Measurements from ENCODE around the gene TMEM119.
"Not testable (repeated sequence)": the region's sequence is repeated elsewhere in the genome, so short reads cannot be mapped to it uniquely, and the experiment has no call there.

The TMEM119 gene

DNA sequence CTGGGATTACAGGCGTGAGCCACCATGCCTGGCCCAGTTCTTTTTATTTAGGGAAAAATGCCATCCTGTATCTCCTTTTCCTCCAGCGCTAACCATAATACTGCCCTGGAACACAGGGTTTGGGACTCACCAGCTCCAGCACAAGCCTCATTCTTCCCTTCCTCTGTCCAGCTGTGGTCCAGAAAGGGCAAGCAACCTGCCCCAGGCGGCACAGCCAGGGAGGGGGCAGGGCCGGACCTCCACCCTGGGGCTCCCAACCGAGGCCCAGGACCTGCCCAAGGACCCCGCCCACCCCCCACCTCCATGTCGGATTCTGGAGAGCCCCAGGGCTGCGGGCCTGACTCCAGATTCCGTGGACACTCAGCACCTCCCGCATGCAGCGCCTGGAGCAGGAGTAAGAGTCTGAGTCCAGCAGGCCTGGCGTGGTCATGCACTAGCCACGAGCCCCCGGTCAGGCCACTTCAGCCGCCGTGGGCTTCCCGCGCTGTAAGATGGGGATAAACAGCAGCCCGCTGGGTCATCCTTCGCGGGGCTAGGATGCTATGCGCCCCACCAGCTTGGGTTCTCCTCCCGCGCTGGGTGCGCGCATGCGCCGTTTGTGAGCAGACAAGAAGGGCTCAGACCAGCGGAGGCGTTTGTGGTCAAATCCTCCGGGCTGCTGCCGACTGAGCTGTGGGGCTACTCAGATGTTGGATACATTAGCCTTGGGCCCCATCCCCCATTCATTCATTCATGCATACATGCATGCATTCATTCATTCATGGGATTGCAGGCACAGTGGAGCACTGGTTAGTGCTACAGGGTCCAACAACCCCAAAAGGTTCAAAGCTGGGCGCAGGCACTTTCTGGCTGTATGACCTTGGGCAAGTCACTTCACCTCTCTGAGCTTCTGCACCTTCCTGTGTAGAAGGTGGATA lies 16.3 kb downstream of the TMEM119 start:
- no peak for DNase-seq

DNA sequence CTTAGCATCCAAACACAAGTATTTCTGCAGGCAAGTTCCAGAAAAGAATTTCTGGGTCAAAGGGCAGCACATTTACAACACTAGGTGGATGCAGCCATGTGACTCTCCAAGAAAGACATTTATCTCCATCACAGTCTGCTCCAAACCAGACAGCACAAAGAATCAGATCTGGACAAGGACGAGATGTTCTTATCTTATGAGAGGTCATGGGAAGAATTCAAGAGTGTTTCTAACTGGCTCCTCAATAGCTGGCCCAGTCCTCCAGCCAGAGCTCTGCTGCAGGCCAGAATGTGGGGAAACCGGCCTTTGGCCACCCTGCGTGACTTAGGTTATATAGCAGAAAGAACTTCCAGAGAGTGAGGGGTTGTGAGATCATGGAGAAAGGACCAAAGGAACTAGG lies 17.4 kb downstream of the TMEM119 start:
- no peak for DNase-seq

DNA sequence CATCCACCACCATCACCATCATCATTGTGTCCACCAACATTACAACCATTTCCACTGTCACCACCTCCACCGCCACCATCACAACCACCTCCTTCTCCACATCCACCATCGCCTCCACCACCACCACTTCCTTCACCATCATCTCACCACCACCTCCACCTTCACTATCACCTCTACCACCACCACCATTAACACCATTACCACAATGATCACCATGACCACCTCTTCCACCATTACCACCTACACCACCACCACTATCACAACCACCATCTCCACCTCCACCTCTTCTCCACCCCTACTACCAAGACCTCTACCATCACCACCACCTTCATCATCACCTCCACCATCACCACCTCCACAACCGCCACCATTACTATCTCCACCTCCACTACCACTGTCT lies 19.1 kb downstream of the TMEM119 start:
- no peak for DNase-seq

DNA sequence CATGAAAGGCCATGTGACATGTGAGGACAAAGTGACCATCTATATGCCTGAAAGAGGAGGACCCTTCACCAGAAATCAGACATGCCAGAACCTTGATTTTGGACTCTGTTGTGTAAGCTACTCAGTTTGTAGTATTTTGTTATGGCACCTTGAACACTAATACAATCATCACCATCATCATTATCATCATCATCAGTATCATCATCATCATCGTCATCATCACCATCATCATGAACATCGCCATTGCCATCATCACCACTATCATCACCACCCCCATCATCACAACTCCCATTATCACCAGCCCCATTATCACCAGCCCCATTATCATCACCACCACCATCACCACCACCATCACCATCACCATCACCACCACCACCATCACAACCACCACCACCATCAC lies 19.6 kb downstream of the TMEM119 start:
- no peak for DNase-seq

DNA sequence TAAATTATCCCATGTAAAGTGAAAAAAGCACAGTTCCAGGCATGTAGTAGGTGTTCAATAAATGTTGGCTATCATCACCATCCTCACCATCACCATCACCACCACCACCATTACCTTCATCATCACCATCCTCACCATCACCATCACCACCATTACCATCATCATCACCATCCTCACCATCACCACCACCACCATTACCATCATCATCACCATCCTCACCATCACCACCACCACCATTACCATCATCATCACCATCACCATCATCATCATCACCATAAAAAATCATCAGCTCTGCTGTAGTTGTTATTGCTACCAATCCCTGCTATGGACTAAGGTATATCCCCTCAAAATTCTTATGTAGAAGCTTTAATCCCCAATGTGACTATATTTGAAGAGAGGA lies 20.4 kb downstream of the TMEM119 start:
- no peak for DNase-seq

DNA sequence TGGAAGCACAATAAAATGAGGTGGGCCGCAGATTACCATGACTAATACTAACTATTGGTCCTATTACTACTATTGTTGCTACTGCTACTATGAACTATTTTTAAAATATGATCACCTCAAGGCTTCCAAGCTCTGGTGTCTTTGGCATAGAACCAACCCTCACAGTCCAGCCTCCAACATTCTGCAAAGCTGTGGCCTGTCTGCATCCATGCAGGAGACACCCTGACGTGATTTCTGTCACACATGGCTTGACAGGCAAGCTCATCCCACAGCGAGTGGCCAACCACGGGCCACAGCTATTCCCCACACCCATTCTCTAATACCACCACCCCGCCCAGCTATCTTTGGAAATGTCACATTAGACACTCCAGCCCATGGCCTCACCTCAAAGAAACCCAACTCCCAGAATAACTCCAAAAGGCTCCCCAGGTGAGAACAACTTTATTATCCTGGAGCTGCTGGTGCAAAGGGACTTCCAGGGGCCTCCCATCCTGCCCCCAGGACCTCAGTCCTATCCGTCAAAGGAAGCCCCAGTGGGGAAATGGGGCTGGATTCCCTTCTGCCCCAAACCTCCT lies 21.1 kb downstream of the TMEM119 start:
- no peak for DNase-seq

DNA sequence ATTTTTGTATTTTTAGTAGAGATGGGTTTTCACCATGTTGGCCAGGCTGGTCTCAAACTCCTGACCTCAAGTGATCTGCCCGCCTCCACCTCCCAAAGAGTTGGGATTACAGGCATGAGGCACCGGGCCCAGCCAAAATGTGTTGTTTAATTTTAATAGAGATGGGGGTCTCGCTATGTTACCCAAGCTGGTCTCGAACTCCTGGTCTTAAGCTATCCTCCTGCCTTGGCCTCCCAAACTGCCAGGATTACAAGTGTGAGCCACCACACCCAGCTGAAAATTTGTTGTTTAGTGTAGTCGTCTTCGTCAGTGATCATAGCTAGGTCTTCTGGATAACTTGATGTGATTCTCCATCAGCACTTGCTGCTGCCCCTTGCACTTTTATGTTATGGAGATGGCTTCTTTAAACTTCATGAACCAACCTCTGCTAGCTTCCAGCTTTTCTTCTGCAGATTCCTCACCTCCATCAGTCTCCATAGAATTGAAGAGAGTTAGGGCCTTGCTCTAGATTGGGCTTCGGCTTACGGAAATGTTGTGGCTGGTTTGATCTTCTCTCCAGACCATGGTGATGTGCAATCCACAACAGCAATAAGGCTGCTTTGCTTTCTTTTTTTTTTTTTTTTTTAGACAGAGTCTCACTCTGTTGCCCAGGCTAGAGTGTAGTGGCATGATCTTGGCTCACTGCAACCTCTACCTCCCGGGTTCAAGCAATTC lies 22.5 kb downstream of the TMEM119 start:
- no peak for DNase-seq

DNA sequence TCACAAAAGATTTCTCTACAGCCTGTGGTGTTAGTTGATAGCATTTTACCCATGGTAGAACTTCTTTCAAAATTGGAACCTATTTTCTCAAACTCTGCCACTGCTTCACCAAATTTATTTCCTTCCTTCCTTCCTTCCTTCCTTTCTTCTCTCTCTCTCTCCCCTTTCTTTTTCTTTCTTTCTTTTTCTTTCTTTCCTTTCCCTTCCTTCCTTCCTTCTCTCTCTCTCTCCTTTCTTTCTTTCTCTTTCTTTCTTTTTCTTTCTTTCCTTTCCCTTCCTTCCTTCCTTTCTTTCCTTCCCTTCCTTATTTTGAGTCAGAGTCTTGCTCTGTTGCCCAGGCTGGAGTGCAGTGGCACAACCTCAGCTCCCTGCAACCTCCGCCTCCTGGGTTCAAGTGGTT lies 23.6 kb downstream of the TMEM119 start:
- not testable (repeated sequence) for DNase-seq

DNA sequence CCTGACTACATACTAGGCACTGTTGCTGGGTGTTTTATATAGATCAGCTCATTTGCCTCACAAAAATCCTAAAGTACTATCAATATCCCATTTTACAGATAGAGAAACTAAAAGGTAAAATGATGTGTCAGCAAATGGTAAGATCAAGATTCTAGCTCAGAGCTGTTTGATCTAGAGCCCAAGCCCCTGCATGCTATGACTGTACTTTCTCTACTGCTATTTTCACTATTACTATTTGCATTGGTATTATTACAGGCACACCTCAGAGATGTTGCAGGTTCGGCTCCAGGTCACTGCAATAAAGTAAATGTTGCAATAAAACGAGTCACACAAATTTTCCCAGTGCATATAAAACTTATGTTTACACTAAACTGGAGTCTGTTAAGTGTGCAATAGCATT lies 24.6 kb downstream of the TMEM119 start:
- DNase-seq = no peak

DNA sequence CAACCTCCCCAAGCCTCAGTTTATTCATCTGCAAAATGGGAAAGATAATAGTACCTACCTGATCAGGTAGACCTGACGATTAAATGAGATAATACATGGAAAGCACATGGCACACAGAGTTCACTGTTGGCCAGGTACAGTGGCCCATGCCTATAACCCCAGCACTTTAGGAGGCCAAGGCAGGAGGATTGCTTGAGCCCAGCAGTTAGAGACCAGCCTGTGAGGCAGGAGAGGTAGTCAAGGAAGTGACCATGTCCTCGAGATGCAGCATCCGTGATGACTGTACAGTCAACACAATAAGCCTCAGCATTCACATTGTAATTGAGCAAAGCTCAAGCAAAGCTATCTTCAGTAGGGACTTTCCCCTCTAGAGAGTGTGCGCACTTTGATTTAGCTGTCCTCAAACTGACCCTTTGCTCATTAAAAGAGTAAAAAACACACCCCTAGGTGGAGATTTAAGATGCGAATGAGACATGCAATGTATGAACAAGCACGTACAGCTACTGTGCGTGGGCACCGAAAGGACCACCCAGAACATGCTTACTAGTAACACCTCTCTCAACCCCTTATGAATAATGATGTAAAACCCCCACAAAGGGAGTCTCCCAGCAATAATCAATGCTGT lies 25.6 kb downstream of the TMEM119 start:
- DNase-seq = no peak

DNA sequence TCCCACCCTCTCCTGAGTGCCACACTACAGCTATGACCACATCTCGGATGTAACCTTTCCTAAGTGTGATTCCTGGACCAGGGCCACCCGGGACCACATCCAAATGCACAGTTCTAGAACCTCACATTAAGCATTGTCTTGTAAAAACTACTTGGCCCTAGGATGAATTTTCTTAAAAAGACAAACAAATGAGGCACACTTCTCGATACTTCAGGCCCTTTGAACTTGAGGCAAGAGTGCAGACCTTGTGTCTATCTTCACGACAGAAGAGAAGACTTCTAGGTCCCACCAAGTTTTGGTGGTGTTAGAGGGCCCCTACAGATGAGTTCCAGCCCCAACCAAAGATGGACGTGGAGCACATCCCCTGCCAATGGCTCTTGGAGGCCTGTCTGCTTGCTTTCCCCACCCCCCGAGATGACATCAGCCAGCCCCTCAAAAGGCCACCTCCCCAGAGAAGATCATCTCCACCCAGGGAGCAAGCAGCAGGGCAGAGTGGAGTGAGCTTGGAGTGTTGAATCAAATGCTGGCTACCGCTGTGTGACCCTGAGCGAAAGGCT lies 26.2 kb downstream of the TMEM119 start:
- DNase-seq = no peak

DNA sequence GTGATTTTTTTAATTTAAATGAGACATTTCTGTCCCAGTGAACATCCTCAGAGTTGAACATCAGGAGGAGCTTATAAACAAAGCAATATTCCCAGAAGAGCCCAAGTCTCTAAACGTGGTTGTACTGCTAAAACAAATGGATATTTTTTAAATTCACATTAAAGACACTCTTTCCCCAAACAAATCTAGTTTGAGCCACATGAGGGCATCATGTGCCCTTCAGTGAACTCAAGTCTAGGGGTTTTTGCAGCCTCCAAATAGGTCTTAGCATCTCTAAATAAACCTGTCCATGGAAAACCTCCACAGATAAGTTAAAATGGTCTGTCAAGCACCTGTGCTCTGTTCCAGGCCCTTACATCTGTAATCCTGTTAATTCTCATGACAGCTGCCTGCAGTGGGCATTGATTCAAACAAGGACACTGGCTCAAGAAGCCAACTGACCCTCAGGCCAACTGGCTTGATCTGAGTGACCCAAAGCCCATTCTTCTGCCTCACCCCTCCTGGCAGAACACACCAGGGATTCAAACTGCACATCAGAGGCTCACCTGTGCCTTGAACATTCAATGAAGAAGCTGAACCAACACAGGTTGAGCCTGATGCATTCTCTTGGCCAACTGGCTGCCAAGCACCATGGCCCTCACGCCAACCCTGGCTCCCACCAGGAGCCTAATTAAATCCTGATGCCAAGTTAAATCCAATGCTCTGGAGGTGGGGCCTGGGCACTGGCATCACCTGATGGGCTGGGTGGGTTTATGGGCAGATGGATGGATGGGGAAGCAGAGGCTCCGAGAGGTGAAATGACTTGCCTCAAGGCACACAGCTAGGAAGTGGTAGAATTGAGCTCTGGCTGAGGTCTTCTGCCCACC lies 26.9 kb downstream of the TMEM119 start:
- DNase-seq = peak; percentile 40

DNA sequence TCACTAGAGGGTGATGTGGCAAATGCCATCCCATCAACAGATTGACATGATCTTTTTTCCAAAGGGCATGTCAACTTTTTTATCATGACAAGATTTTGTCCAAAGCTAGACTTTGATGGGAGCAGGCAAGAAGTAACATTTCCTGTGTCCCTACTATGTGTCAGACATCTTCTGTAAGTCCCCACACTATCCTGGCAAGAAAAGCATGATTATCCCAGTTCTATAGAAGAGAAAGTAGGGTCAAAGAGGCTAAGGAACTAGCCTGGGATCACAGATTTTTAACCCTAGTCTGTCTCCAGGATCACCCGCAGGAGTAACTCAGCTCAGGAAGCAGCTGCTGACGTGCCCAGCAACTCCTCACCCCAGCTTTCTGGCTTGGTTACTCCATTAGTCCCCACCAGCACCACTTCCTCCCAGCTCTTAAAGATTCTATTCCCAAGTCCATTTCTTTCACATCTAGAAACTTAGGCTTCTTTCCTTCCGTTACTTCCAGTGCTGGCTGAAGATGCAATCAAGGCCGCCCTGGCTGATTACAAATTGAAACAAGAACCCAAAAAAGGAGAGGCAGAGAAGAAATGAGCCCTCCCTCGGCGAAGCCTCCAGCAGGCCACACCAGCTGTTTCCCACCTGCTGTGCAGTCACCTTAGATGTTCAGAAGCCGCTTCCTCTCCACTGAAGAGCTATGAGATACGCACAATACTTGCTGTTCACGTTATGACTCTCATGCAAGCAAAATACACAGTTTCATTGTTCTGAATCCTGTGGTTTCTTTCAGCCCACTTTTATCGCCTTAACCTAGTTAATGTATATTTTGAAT lies 29.3 kb downstream of the TMEM119 start:
- no peak for DNase-seq

DNA sequence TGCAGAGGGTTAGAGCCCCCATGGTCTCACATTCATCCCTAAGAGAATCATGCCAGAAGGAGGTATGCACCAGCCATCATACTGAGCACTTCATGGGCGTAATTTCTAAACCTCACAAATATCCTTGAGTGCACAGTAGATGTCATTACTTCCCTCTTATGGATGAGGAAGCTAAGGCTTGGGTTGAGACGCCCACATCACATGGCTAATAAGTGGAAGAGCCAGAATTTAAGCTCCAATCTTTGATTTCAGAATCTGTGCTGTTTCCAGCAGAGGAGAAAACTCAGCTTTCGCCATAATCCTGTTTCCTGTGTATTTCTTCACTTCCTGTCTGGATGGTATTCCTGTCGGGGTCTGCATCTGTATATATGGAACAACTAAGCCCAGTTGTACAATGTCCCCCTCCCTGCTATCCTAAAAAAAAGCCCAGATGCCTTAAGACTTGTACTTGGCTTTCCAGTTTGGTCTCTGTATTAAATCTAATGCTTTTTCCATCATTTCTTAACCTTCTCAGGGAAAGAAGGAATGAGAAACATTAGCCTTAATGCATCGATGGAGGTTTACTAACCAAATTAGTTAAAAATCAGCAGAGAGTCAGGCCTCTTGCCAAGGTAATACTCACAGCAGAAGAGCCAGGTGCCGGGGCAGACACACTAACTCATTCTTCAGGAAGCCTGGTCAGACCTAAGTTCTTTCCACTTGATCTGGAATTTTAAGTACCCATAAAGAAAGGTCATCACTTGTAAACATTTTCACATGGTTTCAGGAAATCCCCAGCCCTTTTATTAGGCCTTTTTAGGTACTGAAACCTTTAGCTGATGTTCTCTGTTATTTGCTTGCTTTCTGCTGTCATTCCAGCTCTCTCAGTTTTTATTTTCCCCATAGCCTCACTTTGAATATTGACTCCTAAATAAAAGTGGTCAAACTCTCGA lies 30.2 kb downstream of the TMEM119 start:
- DNase-seq = no peak

DNA sequence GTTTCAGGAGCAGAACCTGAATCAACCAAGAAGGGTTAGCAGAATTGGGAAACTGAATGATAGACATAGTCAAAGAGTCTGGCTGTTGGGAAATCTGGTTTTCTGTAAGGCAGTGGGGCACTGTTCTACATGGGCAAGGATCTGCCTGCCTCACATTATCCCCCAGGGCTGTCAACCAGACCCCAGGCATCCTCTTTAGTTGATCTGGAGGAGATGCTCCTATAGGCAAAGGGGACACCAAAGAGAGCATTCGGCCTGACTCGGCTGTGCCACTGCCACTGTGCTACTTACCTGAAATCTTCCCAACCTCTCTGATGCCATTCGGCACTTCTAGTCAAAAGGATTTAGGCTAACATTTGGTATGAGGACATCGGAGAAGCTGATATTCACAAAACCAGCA lies 31.4 kb downstream of the TMEM119 start:
- DNase-seq = no peak

DNA sequence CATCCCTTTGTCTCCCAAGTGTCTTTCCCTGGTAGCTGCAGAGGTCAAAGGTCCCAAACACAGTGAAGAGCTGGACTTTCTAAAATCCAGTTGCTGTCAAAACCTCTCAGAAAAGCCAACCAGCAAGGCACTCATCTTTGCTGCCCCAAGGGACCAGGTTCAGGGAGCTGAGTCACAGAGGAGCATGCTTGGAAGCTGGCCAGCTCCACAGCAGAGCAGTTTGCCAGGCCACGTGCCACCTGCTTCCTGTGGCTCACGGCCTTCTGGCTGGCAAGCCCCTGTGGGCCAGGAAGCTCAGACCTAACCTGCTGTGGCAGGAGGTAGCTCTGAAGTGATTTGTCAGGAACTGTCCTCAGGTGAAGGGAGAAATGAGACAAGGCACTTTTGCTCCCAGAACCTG lies 31.9 kb downstream of the TMEM119 start:
- no peak for DNase-seq

DNA sequence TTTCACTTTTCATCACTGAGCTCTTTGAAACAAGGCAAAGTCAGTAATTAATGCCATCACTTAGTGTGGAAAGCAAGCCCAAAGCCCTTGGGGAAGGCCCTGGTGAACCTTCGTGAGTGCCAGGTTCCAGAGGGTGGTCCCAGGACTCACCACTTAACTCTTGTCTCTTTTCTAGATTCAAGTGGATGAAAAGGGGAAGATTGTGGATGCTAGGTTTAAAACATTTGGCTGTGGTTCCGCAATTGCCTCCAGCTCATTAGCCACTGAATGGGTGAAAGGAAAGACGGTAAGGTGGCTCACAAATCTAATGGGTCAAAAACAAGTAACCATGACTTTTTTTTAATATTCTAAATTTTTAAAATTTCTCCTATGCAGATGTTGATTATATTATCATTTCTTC lies 32.7 kb downstream of the TMEM119 start:
- no peak for DNase-seq

DNA sequence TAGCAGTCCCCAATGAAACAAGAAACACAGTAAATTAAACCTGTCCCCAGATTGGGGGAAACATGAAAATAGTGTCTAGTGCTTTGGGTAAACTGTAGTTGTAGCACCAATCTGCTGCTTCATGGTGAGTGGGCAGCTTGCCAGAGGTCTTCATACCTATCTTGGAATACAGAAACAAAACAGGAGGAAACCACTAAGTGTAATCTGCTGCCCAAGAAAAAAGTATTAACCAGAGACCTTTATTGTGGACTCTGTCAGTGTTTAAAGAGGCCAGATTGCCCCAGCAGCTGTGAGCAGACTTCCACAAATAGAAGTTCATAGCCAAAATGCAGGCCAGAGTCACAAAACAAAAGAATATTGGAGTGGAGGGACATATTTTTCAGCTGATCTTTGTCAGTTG lies 33.2 kb downstream of the TMEM119 start:
- DNase-seq = no peak

DNA sequence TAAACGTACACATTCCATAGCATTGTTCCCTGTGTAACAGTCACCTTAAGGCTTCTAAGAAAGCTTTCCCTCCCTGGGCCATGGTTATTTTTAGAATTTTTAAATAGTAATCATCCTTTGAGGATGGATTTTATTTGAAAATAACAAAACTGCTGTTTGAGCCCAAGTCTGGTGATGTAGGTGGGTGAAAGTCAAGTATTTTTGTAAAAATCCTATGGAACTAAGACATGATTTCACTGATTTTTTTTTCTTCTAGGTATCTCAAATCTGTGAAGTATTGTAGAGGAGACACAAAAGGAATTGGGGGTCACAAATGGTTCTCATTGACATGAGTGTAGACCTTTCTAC lies 34.1 kb downstream of the TMEM119 start:
- DNase-seq = no peak

DNA sequence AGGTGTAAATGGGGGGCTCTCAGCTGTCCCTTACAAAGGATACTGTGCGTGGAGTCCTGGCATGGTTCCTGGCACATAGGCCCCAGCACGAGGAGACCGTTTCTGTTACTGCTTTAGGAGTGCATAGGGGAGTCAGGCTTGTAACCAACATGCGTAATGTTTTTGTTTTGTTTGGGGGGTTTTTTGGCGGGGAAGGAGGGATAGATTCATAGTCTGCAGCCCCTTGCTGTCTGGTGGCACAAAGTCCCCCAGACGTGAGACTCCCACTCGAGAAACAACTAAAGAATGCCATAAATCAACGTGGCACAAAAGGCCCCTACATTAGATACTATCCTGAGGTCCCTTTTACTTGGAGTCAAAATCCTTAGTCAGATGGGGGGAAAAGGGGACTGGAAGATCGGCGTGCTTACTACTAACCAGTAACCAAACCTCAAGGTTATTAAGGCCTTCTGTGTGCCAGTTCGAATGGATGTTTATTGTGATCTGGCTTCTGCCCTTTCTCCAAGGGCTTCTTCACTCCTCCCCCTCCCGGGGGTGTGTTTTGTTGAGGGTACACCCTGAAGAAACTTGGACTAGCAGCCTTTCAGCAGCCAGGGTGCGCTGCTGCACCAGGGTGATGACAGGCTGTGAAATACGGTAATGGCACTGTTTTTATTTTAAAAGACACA lies 34.6 kb downstream of the TMEM119 start:
- DNase-seq = peak; percentile 90

Measured in eye (tissue), 1 donor.